AG04450 (cell line): ENCODE results near the gene GALM. TPM values are rescaled to one million over a fixed set of nuclear protein-coding genes. Genes with fewer than 3 reads are reported as not detected.

Source experiments
- CTCF ChIA-PET: fragments of 300-600, 350-600 bp; formaldehyde crosslinking; extraction: SDS; loops from one replicate; lab custom pipeline; 2022; ENCODE audit warnings: antibody characterized with exemption, inconsistent platforms; lab: Charles Lee
- POLR2A ChIA-PET: fragments of 350-600 bp; formaldehyde crosslinking; extraction: SDS; loops from one replicate; lab custom pipeline; 2021; ENCODE audit warnings: antibody characterized with exemption, inconsistent platforms; lab: Yijun Ruan, JAX
- DNase-seq: peaks from one replicate; pipeline ENCODE4 v3.0.0-alpha.2; 2011; ENCODE audit warnings: low read depth, low spot score
- H3K27ac ChIP-seq: one replicate; pipeline ENCODE4 v1.5.1; 2012; ENCODE audit warnings: low read depth, low read length, control low read depth
- H3K27me3 ChIP-seq: one replicate; pipeline ENCODE4 v1.6.0; 2012; ENCODE audit warnings: low read length; ENCODE audit not compliant: control insufficient read depth, insufficient read depth
- H3K4me3 ChIP-seq: 2 replicates; pipeline ENCODE4 v1.5.1; 2011; ENCODE audit warnings: mild to moderate bottlenecking, low read depth, low read length, control low read depth
- H3K9me3 ChIP-seq: 2 replicates; pipeline ENCODE4 v1.5.1; 2012; ENCODE audit warnings: low read length; ENCODE audit not compliant: control insufficient read depth, insufficient read depth
- polyA plus RNA-seq: library from polyadenylated mRNA; depleted of rRNA; stranded (reverse); fragments of >200 nt; gene quantifications from 2 replicates; pipeline ENCODE4 v1.2.3, GENCODE V29; 2011
- TF ChIP-seq, protein P1 (sequence below): IDR thresholded peaks from 2 replicates; pipeline ENCODE4 v1.5.1; 2011; ENCODE audit warnings: low read depth, low read length, control low read depth, inconsistent platforms

Gene GALM
- polyA plus RNA-seq, 1 experiment: 19.0 TPM

- Histone ChIP-seq H3K27ac (no peak overlapping the region), H3K27me3 (no peaks in the 10 kb centered on the region), H3K9me3 (no peaks in the 10 kb centered on the region; the same call in 1 of the 2 replicates), H3K4me3 (no peak overlapping the region)
- DNase-seq: no peak
- TF ChIP-seq, protein P1, sequence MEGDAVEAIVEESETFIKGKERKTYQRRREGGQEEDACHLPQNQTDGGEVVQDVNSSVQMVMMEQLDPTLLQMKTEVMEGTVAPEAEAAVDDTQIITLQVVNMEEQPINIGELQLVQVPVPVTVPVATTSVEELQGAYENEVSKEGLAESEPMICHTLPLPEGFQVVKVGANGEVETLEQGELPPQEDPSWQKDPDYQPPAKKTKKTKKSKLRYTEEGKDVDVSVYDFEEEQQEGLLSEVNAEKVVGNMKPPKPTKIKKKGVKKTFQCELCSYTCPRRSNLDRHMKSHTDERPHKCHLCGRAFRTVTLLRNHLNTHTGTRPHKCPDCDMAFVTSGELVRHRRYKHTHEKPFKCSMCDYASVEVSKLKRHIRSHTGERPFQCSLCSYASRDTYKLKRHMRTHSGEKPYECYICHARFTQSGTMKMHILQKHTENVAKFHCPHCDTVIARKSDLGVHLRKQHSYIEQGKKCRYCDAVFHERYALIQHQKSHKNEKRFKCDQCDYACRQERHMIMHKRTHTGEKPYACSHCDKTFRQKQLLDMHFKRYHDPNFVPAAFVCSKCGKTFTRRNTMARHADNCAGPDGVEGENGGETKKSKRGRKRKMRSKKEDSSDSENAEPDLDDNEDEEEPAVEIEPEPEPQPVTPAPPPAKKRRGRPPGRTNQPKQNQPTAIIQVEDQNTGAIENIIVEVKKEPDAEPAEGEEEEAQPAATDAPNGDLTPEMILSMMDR: no peak
- CTCF ChIA-PET: interaction anchor here (2.9 to 3.2 kb wide), 2 partner anchors 119 to 142 kb away, joined by 14 to 29 read pairs; partner anchors contain the start of gene HNRNPLL
- POLR2A ChIA-PET: no interaction called here
Measured at GRCh38 chr2:38723173-38723572, 57.3 kb downstream of the GALM start.

GRCh38 chr2:38727661-38728060 lies 61.7 kb downstream of the GALM start:
- H3K4me3 ChIP-seq: no peak overlapping the region
- DNase-seq: no peak
- H3K27ac ChIP-seq: no peak overlapping the region
- H3K27me3 ChIP-seq: no peaks in the 10 kb centered on the region
- H3K9me3 ChIP-seq: no peaks in the 10 kb centered on the region; the same call in 1 of the 2 replicates
- TF ChIP-seq, protein P1: no peak
- ChIA-PET CTCF (interaction anchor here (0.6 to 4.5 kb wide), 5 partner anchors 144 to 412 kb away, joined by 4 to 49 read pairs (median 20); no protein-coding TSS in a partner anchor), POLR2A (interaction anchor here (0.7 kb wide), 2 partner anchors 146 to 148 kb away, joined by 4 to 6 read pairs; no protein-coding TSS in a partner anchor)

DNA sequence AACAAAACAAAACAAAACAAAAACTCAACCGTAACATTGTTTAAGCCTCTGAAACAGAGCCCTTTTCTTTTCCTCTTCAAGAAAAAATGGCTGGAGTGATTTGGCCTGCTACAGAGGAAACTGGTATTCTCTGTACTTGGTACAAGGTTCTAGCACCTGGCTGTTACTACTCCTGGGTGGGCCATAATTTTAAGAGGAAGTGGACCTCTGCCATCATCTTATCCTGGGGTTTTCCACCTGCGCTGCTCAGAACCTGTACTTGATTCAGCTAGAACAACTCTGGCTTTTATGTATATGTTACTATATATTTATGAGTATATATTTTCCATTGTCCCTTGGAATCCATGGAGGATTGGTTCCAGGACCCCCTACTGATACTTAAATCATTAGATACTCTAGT lies 62.8 kb downstream of the GALM start:
- ChIA-PET POLR2A (no interaction called here), CTCF (interaction anchor here (4.5 kb wide), 1 partner anchor 192 kb away, joined by 21 read pairs; no protein-coding TSS in a partner anchor)
- H3K27ac ChIP-seq: no peak overlapping the region
- TF ChIP-seq, protein P1: no peak
- H3K9me3 ChIP-seq: no peaks in the 10 kb centered on the region; the same call in 1 of the 2 replicates
- DNase-seq: no peak
- H3K4me3 ChIP-seq: no peak overlapping the region
- H3K27me3 ChIP-seq: no peaks in the 10 kb centered on the region

DNA sequence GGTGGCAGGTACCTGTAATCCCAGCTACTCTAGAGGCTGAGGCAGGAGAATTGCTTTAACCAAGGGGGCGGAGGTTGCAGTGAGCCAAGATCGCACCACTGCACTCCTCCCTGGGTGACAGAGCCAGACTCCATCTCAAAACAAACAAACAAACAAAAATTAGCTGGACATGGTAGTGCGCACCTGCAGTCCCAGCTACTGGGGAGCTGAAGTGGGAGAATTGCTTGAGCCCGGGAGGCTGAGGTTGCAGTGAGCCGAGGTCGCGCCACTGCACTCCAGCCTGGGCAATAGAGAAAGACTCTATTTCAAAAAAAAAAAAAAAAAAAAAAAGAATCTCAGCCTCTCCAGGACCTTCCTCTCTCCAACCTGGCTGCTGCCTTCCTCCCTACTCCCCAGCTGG lies 65.2 kb downstream of the GALM start:
- DNase-seq: no peak
- TF ChIP-seq, protein P1: no peak
- no peaks in the 10 kb centered on the region for H3K27me3 ChIP-seq
- no peaks in the 10 kb centered on the region; the same call in 1 of the 2 replicates for H3K9me3 ChIP-seq
- ChIA-PET POLR2A (no interaction called here), CTCF (interaction anchor here (0.6 to 2.3 kb wide), 2 partner anchors 150 to 457 kb away, joined by 3 to 12 read pairs; no protein-coding TSS in a partner anchor)
- H3K27ac ChIP-seq: no peak overlapping the region
- H3K4me3 ChIP-seq: no peak overlapping the region

DNA sequence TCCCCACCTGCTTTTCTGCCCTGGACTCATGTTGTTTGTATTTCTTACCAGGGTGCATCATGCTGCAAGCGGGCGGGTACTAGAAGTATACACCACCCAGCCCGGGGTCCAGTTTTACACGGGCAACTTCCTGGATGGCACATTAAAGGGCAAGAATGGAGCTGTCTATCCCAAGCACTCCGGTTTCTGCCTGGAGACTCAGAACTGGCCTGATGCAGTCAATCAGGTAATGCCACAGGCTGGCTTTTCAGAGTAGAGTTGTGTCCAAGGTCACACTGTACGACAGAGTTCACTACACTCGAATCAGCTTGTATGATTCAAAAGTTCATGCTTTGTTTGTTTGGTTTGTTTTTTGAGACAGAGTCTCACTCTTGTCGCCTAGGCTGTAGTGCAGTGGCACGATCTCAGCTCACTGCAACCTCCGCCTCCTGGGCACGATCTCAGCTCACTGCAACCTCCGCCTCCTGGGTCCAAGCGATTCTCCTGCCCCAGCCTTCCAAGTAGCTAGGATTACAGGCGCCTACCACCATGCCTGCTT lies 65.8 kb downstream of the GALM start:
- no peak overlapping the region for H3K4me3 ChIP-seq
- H3K9me3 ChIP-seq: no peaks in the 10 kb centered on the region
- no peaks in the 10 kb centered on the region for H3K27me3 ChIP-seq
- DNase-seq: no peak
- ChIA-PET POLR2A (interaction anchor here (2.7 kb wide), 1 partner anchor 20 kb away, joined by 13 read pairs; the partner anchor contains the start of gene SRSF7), CTCF (interaction anchor here (0.6 to 2.3 kb wide), 3 partner anchors 150 to 457 kb away, joined by 3 to 12 read pairs (median 3); no protein-coding TSS in a partner anchor)
- H3K27ac ChIP-seq: no peak overlapping the region
- TF ChIP-seq, protein P1: no peak
